Neural cell (in vitro differentiated cells): Measurements from ENCODE around the gene THRB. TPM values are rescaled to one million over a fixed set of nuclear protein-coding genes. Genes with fewer than 3 reads are reported as not detected.

ENCODE experiments used
- H2AFZ ChIP-seq: fragments of 200-600, 300-800 bp; sonication (generic), shearing (Covaris generic); 2 replicates; pipeline ENCODE4 v1.6.0; 2014; ENCODE audit warnings: low read depth, mild to moderate bottlenecking, antibody characterized with exemption, low read length, moderate library complexity
- H3F3A ChIP-seq: fragments of 200-600 bp; shearing (Covaris generic); 2 replicates; pipeline ENCODE4 v1.6.1; 2016; ENCODE audit warnings: mild to moderate bottlenecking, moderate library complexity, mixed read lengths, antibody characterized with exemption, low read length; ENCODE audit not compliant: insufficient read depth, poor library complexity, severe bottlenecking
- H3K27ac ChIP-seq: fragments of 200-600, 300-800 bp; sonication (generic), shearing (Covaris generic); 2 replicates; pipeline ENCODE4 v1.5.1; 2014; ENCODE audit warnings: mild to moderate bottlenecking, low read length, moderate library complexity
- H3K27me3 ChIP-seq: fragments of 300-800, 200-600 bp; sonication (generic), shearing (Covaris generic); 2 replicates; pipeline ENCODE4 v1.6.0; 2014; ENCODE audit warnings: mild to moderate bottlenecking, low read depth, low read length, moderate library complexity; ENCODE audit not compliant: insufficient read depth
- H3K36me3 ChIP-seq: fragments of 300-800, 200-600 bp; sonication (generic), shearing (Covaris generic); 2 replicates; pipeline ENCODE4 v1.5.1; 2014; ENCODE audit warnings: mild to moderate bottlenecking, antibody characterized with exemption, low read length, moderate library complexity; ENCODE audit not compliant: insufficient read depth
- H3K4me2 ChIP-seq: fragments of 300-800, 200-600 bp; sonication (generic), shearing (Covaris generic); 2 replicates; pipeline ENCODE4 v1.6.0; 2014; ENCODE audit warnings: mild to moderate bottlenecking, low read length
- H3K4me3 ChIP-seq: fragments of 300-800, 200-600 bp; sonication (generic), shearing (Covaris generic); 2 replicates; pipeline ENCODE4 v1.5.1; 2014; ENCODE audit warnings: mild to moderate bottlenecking, low read length, moderate library complexity
- H3K79me2 ChIP-seq: fragments of 200-600 bp; shearing (Covaris generic); replicated peaks from 2 replicates; pipeline ENCODE4 v1.6.0; 2014; ENCODE audit warnings: mild to moderate bottlenecking, low read length, moderate library complexity; ENCODE audit not compliant: insufficient read depth
- H3K9ac ChIP-seq: fragments of 300-800, 200-600 bp; sonication (generic), shearing (Covaris generic); 2 replicates; pipeline ENCODE4 v1.6.1; 2016; ENCODE audit warnings: mild to moderate bottlenecking, low read length, mixed read lengths
- H3K9me2 ChIP-seq: fragments of 200-600 bp; shearing (Covaris generic); 2 replicates; pipeline ENCODE4 v1.6.1; 2016; ENCODE audit warnings: mild to moderate bottlenecking, low read length, mixed read lengths; ENCODE audit not compliant: insufficient read depth
- H3K9me3 ChIP-seq: fragments of 200-600, 300-800 bp; sonication (generic), shearing (Covaris generic); 2 replicates; pipeline ENCODE4 v1.6.1; 2016; ENCODE audit warnings: mild to moderate bottlenecking, mixed run types, low read length, moderate library complexity, mixed read lengths
- H4K20me1 ChIP-seq: fragments of 200-600 bp; shearing (Covaris generic); 2 replicates; pipeline ENCODE4 v1.6.1; 2016; ENCODE audit warnings: mild to moderate bottlenecking, mixed run types; ENCODE audit not compliant: insufficient read depth
- EP300 ChIP-seq: fragments of 450-650 bp; conservative IDR thresholded peaks from 2 replicates; pipeline ENCODE4 v1.6.1; 2014; ENCODE audit warnings: antibody characterized with exemption, mild to moderate bottlenecking, moderate library complexity; ENCODE audit not compliant: poor library complexity, severe bottlenecking
- EZH2 ChIP-seq: fragments of 200-600, 300-800 bp; shearing (Covaris generic), sonication (generic); IDR thresholded peaks from 2 replicates; pipeline ENCODE4 v1.6.1; 2014; ENCODE audit warnings: antibody characterized with exemption, low read length, borderline replicate concordance, mild to moderate bottlenecking; ENCODE audit not compliant: insufficient read depth, poor library complexity, severe bottlenecking
- MXI1 ChIP-seq: fragments of 450-650 bp; conservative IDR thresholded peaks from 2 replicates; pipeline ENCODE4 v1.6.1; 2014; ENCODE audit warnings: antibody characterized with exemption, mild to moderate bottlenecking; ENCODE audit not compliant: poor library complexity, severe bottlenecking
- POLR2AphosphoS5 ChIP-seq: IDR thresholded peaks from 2 replicates; pipeline ENCODE4 v1.6.1; 2012
- RAD21 ChIP-seq: fragments of 450-650 bp; conservative IDR thresholded peaks from 2 replicates; pipeline ENCODE4 v1.6.1; 2014; ENCODE audit warnings: antibody characterized with exemption, mild to moderate bottlenecking, moderate library complexity
- SMC3 ChIP-seq: fragments of 450-650 bp; conservative IDR thresholded peaks from 2 replicates; pipeline ENCODE4 v1.6.1; 2014; ENCODE audit warnings: antibody characterized with exemption, mild to moderate bottlenecking, moderate library complexity; ENCODE audit not compliant: poor library complexity
- TAF1 ChIP-seq: IDR thresholded peaks from 2 replicates; pipeline ENCODE4 v1.6.1; 2012; ENCODE audit warnings: low read depth
- polyA plus RNA-seq: library from polyadenylated mRNA; depleted of rRNA; stranded (reverse); fragments of >200 nt; gene quantifications from 2 replicates; pipeline ENCODE4 v1.2.3, GENCODE V29; 2014
- TF ChIP-seq, protein P1 (sequence below): IDR thresholded peaks from 2 replicates; pipeline ENCODE4 v1.6.1; 2012; ENCODE audit warnings: borderline replicate concordance
- TF ChIP-seq, protein P2 (sequence below): fragments of 450-650 bp; IDR thresholded peaks from 2 replicates; pipeline ENCODE4 v1.5.1; 2014; ENCODE audit warnings: antibody characterized with exemption, mild to moderate bottlenecking, moderate library complexity; ENCODE audit not compliant: poor library complexity, severe bottlenecking

Gene THRB
- polyA plus RNA-seq, 1 donor from 2014 or later, result 1.7 TPM

DNA sequence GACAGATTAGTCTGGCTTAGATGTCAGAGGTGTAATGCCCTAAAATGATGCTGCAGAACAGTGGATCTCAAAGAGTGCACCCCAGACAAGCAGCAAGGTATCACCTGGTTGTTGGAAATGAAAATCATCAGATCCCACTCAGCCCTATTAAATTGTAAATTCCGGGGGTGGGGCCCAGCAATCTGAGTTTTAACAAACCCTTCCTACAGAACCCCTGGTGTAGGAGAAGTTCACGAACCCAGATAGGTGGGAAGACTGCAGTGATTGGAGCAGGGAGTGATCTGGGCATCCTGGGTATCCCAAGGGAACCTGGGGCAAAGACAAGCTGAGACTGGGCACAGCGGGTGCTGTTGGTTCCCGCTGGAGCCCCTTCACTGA, 24.3 kb upstream of the THRB start:
- Histone ChIP-seq H3K27me3 (peaks cover 47% of the 10 kb centered on the region), H3K36me3 (no peaks in the 10 kb centered on the region), H2AFZ (no peak overlapping the region), H3K9ac (no peak overlapping the region), H3K9me3 (no peaks in the 10 kb centered on the region), H3K9me2 (no peaks in the 10 kb centered on the region), H3K27ac (no peak overlapping the region), H3K4me2 (no peak overlapping the region), H3K4me3 (no peak overlapping the region), H4K20me1 (no peaks in the 10 kb centered on the region), H3F3A (no peaks in the 10 kb centered on the region), H3K79me2 (no peaks in the 10 kb centered on the region)
- TF ChIP-seq EZH2 (no peak), RAD21 (no peak), SMC3 (no peak), EP300 (no peak), MXI1 (no peak), POLR2AphosphoS5 (no peak), TAF1 (no peak)
- TF ChIP-seq, protein P1, sequence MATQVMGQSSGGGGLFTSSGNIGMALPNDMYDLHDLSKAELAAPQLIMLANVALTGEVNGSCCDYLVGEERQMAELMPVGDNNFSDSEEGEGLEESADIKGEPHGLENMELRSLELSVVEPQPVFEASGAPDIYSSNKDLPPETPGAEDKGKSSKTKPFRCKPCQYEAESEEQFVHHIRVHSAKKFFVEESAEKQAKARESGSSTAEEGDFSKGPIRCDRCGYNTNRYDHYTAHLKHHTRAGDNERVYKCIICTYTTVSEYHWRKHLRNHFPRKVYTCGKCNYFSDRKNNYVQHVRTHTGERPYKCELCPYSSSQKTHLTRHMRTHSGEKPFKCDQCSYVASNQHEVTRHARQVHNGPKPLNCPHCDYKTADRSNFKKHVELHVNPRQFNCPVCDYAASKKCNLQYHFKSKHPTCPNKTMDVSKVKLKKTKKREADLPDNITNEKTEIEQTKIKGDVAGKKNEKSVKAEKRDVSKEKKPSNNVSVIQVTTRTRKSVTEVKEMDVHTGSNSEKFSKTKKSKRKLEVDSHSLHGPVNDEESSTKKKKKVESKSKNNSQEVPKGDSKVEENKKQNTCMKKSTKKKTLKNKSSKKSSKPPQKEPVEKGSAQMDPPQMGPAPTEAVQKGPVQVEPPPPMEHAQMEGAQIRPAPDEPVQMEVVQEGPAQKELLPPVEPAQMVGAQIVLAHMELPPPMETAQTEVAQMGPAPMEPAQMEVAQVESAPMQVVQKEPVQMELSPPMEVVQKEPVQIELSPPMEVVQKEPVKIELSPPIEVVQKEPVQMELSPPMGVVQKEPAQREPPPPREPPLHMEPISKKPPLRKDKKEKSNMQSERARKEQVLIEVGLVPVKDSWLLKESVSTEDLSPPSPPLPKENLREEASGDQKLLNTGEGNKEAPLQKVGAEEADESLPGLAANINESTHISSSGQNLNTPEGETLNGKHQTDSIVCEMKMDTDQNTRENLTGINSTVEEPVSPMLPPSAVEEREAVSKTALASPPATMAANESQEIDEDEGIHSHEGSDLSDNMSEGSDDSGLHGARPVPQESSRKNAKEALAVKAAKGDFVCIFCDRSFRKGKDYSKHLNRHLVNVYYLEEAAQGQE, result no peak
- TF ChIP-seq, protein P2, sequence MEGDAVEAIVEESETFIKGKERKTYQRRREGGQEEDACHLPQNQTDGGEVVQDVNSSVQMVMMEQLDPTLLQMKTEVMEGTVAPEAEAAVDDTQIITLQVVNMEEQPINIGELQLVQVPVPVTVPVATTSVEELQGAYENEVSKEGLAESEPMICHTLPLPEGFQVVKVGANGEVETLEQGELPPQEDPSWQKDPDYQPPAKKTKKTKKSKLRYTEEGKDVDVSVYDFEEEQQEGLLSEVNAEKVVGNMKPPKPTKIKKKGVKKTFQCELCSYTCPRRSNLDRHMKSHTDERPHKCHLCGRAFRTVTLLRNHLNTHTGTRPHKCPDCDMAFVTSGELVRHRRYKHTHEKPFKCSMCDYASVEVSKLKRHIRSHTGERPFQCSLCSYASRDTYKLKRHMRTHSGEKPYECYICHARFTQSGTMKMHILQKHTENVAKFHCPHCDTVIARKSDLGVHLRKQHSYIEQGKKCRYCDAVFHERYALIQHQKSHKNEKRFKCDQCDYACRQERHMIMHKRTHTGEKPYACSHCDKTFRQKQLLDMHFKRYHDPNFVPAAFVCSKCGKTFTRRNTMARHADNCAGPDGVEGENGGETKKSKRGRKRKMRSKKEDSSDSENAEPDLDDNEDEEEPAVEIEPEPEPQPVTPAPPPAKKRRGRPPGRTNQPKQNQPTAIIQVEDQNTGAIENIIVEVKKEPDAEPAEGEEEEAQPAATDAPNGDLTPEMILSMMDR, result no peak

DNA sequence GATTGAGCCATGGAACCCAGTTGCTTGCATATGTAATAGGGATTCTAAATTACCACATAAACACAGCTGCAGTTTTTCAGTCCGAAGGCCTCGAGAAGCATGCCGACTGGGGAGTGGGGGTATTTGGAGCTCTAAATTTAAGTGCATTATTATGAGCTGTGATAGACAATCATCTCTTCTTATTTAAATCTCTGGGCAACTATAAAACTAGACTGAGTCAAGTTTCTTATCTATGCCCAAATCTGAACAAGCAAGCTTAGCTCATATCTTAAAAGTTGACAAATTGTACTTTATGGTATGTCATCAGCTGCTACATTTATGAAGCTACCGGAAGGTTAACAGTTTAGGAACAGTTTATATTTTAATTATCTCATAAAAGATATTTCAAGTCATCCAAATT, 19.5 kb upstream of the THRB start:
- Histone ChIP-seq H3K9me2 (no peaks in the 10 kb centered on the region), H3K4me3 (no peak overlapping the region), H2AFZ (no peak overlapping the region), H3K9me3 (no peaks in the 10 kb centered on the region), H3K9ac (no peak overlapping the region), H3K36me3 (no peaks in the 10 kb centered on the region), H4K20me1 (no peaks in the 10 kb centered on the region), H3K4me2 (no peak overlapping the region), H3K27ac (no peak overlapping the region), H3K27me3 (peaks cover 6% of the 10 kb centered on the region), H3K79me2 (no peaks in the 10 kb centered on the region), H3F3A (no peaks in the 10 kb centered on the region)
- TF ChIP-seq EP300, result no peak

DNA sequence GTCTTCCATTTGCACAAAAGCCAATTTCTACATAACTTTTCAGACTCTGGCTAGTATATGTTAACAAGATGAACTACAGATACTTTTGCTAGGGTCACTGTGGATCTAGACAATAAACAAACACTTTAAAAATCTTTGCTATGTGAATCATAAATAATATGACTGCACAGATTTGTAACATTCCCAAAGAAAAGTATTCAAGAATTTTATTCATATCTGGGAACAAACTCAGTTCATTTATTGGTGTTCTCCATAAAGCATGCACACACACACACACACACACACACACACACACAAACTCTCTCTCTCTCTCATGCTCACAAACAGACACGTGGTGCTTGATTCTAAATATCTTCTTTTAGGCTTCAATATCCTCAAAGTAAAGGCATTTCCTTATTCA, 18.8 kb upstream of the THRB start:
- no peaks in the 10 kb centered on the region for H3K36me3 ChIP-seq

More for the DNA sequence above, 18.8 kb upstream of the THRB start:
- H3K27ac ChIP-seq, result no peak overlapping the region
- H3K4me2 ChIP-seq, result no peak overlapping the region
- no peaks in the 10 kb centered on the region for H3K9me2 ChIP-seq
- H2AFZ ChIP-seq, result no peak overlapping the region
- H3K9me3 ChIP-seq, result no peaks in the 10 kb centered on the region
- no peaks in the 10 kb centered on the region for H3K79me2 ChIP-seq
- H3K9ac ChIP-seq, result no peak overlapping the region
- H4K20me1 ChIP-seq, result no peaks in the 10 kb centered on the region
- no peaks in the 10 kb centered on the region for H3K27me3 ChIP-seq
- no peak overlapping the region for H3K4me3 ChIP-seq
- no peaks in the 10 kb centered on the region for H3F3A ChIP-seq
- TF ChIP-seq EP300 (no peak), MXI1 (no peak), RAD21 (no peak), EZH2 (no peak), POLR2AphosphoS5 (no peak), SMC3 (no peak)
- TF ChIP-seq, protein P1, result no peak
- TF ChIP-seq, protein P2, result no peak
